Kidney (tissue), 14 donors: Measurements from ENCODE around the gene DTX1. TPM values are rescaled to one million over a fixed set of nuclear protein-coding genes. Genes with fewer than 3 reads are reported as not detected.

ENCODE experiments used
- DNase-seq, 5 donors: peaks; one replicate each; pipeline ENCODE4 v3.0.0-alpha.2; 2013 to 2020
- FAIRE-seq: peaks from 2 replicates; lab custom pipeline; 2012; peaks lifted over from hg19 to GRCh38; lab: Jason Lieb, UNC
- H3K27ac ChIP-seq, 2 donors: one replicate each; pipeline ENCODE4 v1.7.0; 2013; ENCODE audit warnings: low read depth in 2 of 2, low read length in 2 of 2, inconsistent platforms in 1 of 2
- H3K27me3 ChIP-seq: one replicate; pipeline ENCODE4 v1.7.1; 2013; ENCODE audit warnings: low read length, inconsistent platforms; ENCODE audit not compliant: control insufficient read depth, insufficient read depth
- H3K36me3 ChIP-seq, 3 donors: one replicate each; pipeline versions ENCODE4 v1.7.0 to v1.7.1; 2013; ENCODE audit warnings: low read length in 3 of 3, control low read depth in 1 of 3, inconsistent platforms in 1 of 3; ENCODE audit not compliant: insufficient read depth in 3 of 3, control insufficient read depth in 2 of 3
- H3K4me1 ChIP-seq, 3 donors: one replicate each; pipeline versions ENCODE4 v1.7.0 to v1.7.1; 2013; ENCODE audit warnings: low read length in 3 of 3, inconsistent platforms in 1 of 3, low read depth in 1 of 3; ENCODE audit not compliant: control insufficient read depth in 2 of 3, insufficient read depth in 2 of 3
- H3K4me3 ChIP-seq, 3 donors: one replicate each; pipeline versions ENCODE4 v1.7.0 to v1.8.1; 2013; ENCODE audit warnings: low read length in 3 of 3, control low read depth in 1 of 3, inconsistent platforms in 1 of 3
- H3K9ac ChIP-seq, 3 donors: one replicate each; pipeline versions ENCODE4 v1.7.0 to v1.7.1; 2013; ENCODE audit warnings: low read length in 3 of 3, control low read depth in 1 of 3, inconsistent platforms in 1 of 3
- H3K9me3 ChIP-seq, 3 donors: one replicate each; pipeline versions ENCODE4 v1.7.0 to v1.7.1; 2013; ENCODE audit warnings: low read length in 3 of 3, control low read depth in 1 of 3, inconsistent platforms in 1 of 3; ENCODE audit not compliant: control insufficient read depth in 2 of 3, insufficient read depth in 1 of 3
- CTCF ChIP-seq: IDR thresholded peaks from 3 replicates; pipeline ENCODE4 v1.5.1; 2012; ENCODE audit warnings: mild to moderate bottlenecking, moderate library complexity, borderline replicate concordance; ENCODE audit not compliant: insufficient read depth; ENCODE audit errors: extremely low read depth
- intact Hi-C: fragments of 100-400 bp; cut with DNase I; formaldehyde crosslinking; loops from one replicate; pipeline ENCODE4 v1.11.1; 2022
- polyA plus RNA-seq: library from polyadenylated mRNA; stranded (reverse); fragments of 350-450 nt; fragmentation: Illumina TruSeq; extraction: RNeasy Lipid Tissue Mini Kit (QIAGEN cat#74804); gene quantifications from one replicate; pipeline ENCODE4 v1.2.3, GENCODE V29; 2014; ENCODE audit warnings: low read depth, low replicate concordance; ENCODE audit not compliant: insufficient read depth
- total RNA-seq: library from RNA; stranded (reverse); fragmentation: NEBNext Ultra II Directional; extraction: Animal tissue kit (Norgen Biotek cat#: 25700); gene quantifications from one replicate; pipeline ENCODE4 v1.2.1, GENCODE V29; 2021
- donor health status: control.
- donor health status: control.
- donor health status: control.
- donor health status: control.
- donor health status: control.
- donor health status: DM: yes; HTN: yes; CAD: no.
- donor health status: Normal renal cell carcinoma (clear cell type).

Gene DTX1
- total and polyA plus RNA-seq, 2 donors from 2014 or later = 4.9 to 7.3 TPM

- Histone ChIP-seq H3K9ac (no peak overlapping the region), H3K27ac (no peak overlapping the region), H3K27me3 (peaks cover 3% of the 10 kb centered on the region), H3K4me1 (no peaks in the 10 kb centered on the region), H3K36me3 (no peaks in the 10 kb centered on the region), H3K9me3 (no peaks in the 10 kb centered on the region), H3K4me3 (no peak overlapping the region)
- FAIRE-seq (no peak), DNase-seq (peak in 1 of 5 donors; percentile 51)
- TF ChIP-seq CTCF = no peak
- intact Hi-C loops = no loop called here
These were observed 21.3 kb downstream of the DTX1 start for GRCh38 chr12:113077859-113078255.

GRCh38 chr12:113081873-113082272 is 25.3 kb downstream of the DTX1 start:
- no peak for FAIRE-seq
- peaks cover 3% of the 10 kb centered on the region for H3K27me3 ChIP-seq
- no peak overlapping the region for H3K27ac ChIP-seq

GRCh38 chr12:113082486-113083148 is 26.1 kb downstream of the DTX1 start:
- FAIRE-seq (no peak), DNase-seq (no peak)
- H3K27me3 ChIP-seq = peaks cover 3% of the 10 kb centered on the region
- intact Hi-C loops = no loop called here
- no peak overlapping the region for H3K4me3 ChIP-seq
- no peaks in the 10 kb centered on the region for H3K36me3 ChIP-seq
- H3K4me1 ChIP-seq = peaks cover 0 to 4% (median 3%) of the 10 kb centered on the region in 3 donors
- no peaks in the 10 kb centered on the region for H3K9me3 ChIP-seq
- H3K9ac ChIP-seq = no peak overlapping the region
- TF ChIP-seq CTCF = no peak
- no peak overlapping the region for H3K27ac ChIP-seq

More at GRCh38 chr12:113081873-113082272, 25.3 kb downstream of the DTX1 start:
- peaks cover 0 to 4% (median 3%) of the 10 kb centered on the region in 3 donors for H3K4me1 ChIP-seq
- intact Hi-C loops = no loop called here
- H3K9me3 ChIP-seq = no peaks in the 10 kb centered on the region
- H3K36me3 ChIP-seq = no peaks in the 10 kb centered on the region
- DNase-seq = peak in 4 of 5 donors; percentile 42 to 64 (median 56)
- H3K4me3 ChIP-seq = no peak overlapping the region
- no peak for TF ChIP-seq CTCF
- no peak overlapping the region for H3K9ac ChIP-seq
